GM21576 (cell line): Measurements from ENCODE around the gene ALDH3B2.

Source experiments
- ATAC-seq: cut with Tn5 transposase; IDR thresholded peaks from one replicate; pipeline ENCODE4 v1.9.1; 2021; ENCODE audit warnings: mild to moderate bottlenecking, moderate library complexity; ENCODE audit not compliant: unreplicated experiment

The ALDH3B2 gene

GRCh38 chr11:67615728-67616430, 58.5 kb downstream of the ALDH3B2 start:
- ATAC-seq, result no peak

GRCh38 chr11:67614730-67615714, 59.4 kb downstream of the ALDH3B2 start:
- no peak for ATAC-seq

GRCh38 chr11:67613960-67614715, 60.3 kb downstream of the ALDH3B2 start:
- peak; percentile 78 for ATAC-seq

GRCh38 chr11:67613313-67613959, 61.0 kb downstream of the ALDH3B2 start:
- ATAC-seq, result no peak

- no peak for ATAC-seq
Measured at GRCh38 chr11:67612751-67613150, 61.7 kb downstream of the ALDH3B2 start.
